GM19023 (cell line): ENCODE data around the gene SHCBP1L.

Source experiments
- ATAC-seq: cut with Tn5 transposase; IDR thresholded peaks from one replicate; pipeline ENCODE4 v1.9.1; 2021; ENCODE audit warnings: mild to moderate bottlenecking, moderate library complexity; ENCODE audit not compliant: unreplicated experiment

Gene SHCBP1L

GRCh38 chr1:182952677-182953444 lies at the start of gene SHCBP1L:
Gene SHCBP1L, minus strand, starts transcription at chr1:182953166. Its CDS starts 33 bp downstream, at chr1:182953133.
- no peak for ATAC-seq

- ATAC-seq, result no peak
These were observed 49.3 kb upstream of the SHCBP1L start for GRCh38 chr1:183002267-183002666.

GRCh38 chr1:183000167-183000962 lies 47.4 kb upstream of the SHCBP1L start:
- no peak for ATAC-seq

- ATAC-seq, result no peak
These were observed 45.5 kb upstream of the SHCBP1L start for GRCh38 chr1:182998482-182998881.

GRCh38 chr1:182996816-182997215 lies 43.9 kb upstream of the SHCBP1L start:
- no peak for ATAC-seq

- no peak for ATAC-seq
These were observed 42.9 kb upstream of the SHCBP1L start for GRCh38 chr1:182995894-182996293.

GRCh38 chr1:182993746-182994145 lies 40.8 kb upstream of the SHCBP1L start:
- ATAC-seq, result no peak

GRCh38 chr1:182990413-182991144 lies 37.6 kb upstream of the SHCBP1L start:
- no peak for ATAC-seq

GRCh38 chr1:182985876-182986275 lies 32.9 kb upstream of the SHCBP1L start:
- no peak for ATAC-seq

- no peak for ATAC-seq
These were observed 31.7 kb upstream of the SHCBP1L start for GRCh38 chr1:182984621-182985020.

- no peak for ATAC-seq
These were observed 31.2 kb upstream of the SHCBP1L start for GRCh38 chr1:182984138-182984537.

- no peak for ATAC-seq
These were observed 25.3 kb upstream of the SHCBP1L start for GRCh38 chr1:182978151-182978853.

- no peak for ATAC-seq
These were observed 24.5 kb upstream of the SHCBP1L start for GRCh38 chr1:182977480-182977879.

GRCh38 chr1:182974506-182975191 lies 21.7 kb upstream of the SHCBP1L start:
- ATAC-seq, result no peak

GRCh38 chr1:182972829-182973228 lies 19.9 kb upstream of the SHCBP1L start:
- no peak for ATAC-seq

GRCh38 chr1:182972231-182972630 lies 19.3 kb upstream of the SHCBP1L start:
- no peak for ATAC-seq

- ATAC-seq, result no peak
These were observed 18.3 kb upstream of the SHCBP1L start for GRCh38 chr1:182971219-182971618.

- no peak for ATAC-seq
These were observed 16.1 kb upstream of the SHCBP1L start for GRCh38 chr1:182968836-182969734.

GRCh38 chr1:182968151-182968741 lies 15.3 kb upstream of the SHCBP1L start:
- ATAC-seq, result no peak
